ENCODE measurements around the gene ASB16.

GRCh38 chr17:44170135-44170498, 387 bp upstream of the ASB16 start:
- TF ChIP-seq POLR2A (IDR thresholded peaks at IDR 0.05) (no peak), CTCF (IDR thresholded peaks at IDR 0.05) (no peak)

All from thyroid gland (tissue), 4 donors.